ENCODE data around the gene BACH2. TPM values are rescaled to one million over a fixed set of nuclear protein-coding genes. Genes with fewer than 3 reads are reported as not detected.
"Not testable (repeated sequence)": the region's sequence is repeated elsewhere in the genome, so short reads cannot be mapped to it uniquely, and the experiment has no call there.

BACH2 gene
- total and polyA plus RNA-seq, 7 donors: 0.12 to 16.9 (median 5.9) TPM

DNA sequence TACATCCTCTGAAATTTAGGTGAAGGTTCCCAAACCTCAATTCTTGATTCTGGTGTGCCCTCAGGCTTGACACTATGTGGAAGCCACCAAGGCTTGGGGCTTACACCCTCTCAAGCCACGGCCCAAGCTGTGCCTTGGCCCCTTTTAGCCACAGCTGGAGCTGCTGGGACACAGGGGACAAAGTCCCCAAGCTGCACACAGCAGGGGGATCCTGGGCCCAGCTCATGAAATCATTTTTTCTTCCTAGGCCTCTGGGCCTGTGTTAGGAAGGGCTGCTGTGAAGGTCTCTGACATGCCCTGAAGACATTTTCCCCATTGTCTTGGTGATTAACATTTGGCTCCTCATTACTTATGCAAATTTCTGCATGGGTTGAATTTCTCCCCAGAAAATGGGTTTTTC lies 37.3 kb upstream of the BACH2 start:
- TF ChIP-seq, protein P1, sequence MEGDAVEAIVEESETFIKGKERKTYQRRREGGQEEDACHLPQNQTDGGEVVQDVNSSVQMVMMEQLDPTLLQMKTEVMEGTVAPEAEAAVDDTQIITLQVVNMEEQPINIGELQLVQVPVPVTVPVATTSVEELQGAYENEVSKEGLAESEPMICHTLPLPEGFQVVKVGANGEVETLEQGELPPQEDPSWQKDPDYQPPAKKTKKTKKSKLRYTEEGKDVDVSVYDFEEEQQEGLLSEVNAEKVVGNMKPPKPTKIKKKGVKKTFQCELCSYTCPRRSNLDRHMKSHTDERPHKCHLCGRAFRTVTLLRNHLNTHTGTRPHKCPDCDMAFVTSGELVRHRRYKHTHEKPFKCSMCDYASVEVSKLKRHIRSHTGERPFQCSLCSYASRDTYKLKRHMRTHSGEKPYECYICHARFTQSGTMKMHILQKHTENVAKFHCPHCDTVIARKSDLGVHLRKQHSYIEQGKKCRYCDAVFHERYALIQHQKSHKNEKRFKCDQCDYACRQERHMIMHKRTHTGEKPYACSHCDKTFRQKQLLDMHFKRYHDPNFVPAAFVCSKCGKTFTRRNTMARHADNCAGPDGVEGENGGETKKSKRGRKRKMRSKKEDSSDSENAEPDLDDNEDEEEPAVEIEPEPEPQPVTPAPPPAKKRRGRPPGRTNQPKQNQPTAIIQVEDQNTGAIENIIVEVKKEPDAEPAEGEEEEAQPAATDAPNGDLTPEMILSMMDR (IDR thresholded peaks at IDR 0.05): no peak
- Histone ChIP-seq H3K36me3 (ENCODE audit: insufficient read depth in 1 of 2, low read depth in 1 of 2) (no peaks in the 10 kb centered on the region), H3K27ac (no peak overlapping the region), H3K27me3 (ENCODE audit: insufficient read depth in 3 of 3, low read length in 2 of 3) (no peaks in the 10 kb centered on the region), H3K9me3 (no peaks in the 10 kb centered on the region), H3K4me3 (no peak overlapping the region), H3K4me1 (peaks cover 4% of the 10 kb centered on the region)
- intact Hi-C loops (cut with DNase I): no loop called here
- no peak for DNase-seq
- no peak for ATAC-seq
- 69 to 81% (median 77%) methylated on average over 1 of the region's 1 CpG for WGBS, 3 donors

DNA sequence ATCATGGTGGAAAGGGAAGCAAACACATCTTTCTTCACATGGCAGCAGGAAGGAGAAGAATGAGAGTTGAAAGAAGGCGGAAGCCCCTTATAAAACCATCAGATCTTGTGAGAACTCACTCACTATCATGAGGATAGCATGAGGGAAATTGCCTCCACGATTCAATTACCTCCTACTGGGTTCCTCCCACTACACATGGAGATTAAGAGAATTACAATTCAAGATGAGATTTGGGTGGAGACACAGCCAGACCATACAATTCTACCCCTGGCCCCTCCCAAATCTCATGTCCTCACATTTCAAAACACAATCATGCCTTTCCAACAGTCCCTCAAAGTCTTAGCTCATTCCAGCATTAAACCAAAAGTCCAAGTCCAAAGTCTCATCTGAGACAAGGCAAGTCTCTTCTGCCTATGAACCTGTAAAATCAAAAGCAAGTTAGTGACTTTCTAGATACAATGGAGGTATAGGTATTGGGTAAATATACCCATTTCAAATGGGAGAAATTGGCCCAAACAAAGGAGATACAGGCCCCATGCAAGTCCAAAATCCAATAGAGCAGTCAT lies 36.4 kb upstream of the BACH2 start:
- H3K36me3 ChIP-seq (ENCODE audit: insufficient read depth in 1 of 2, low read depth in 1 of 2); H3K27me3 ChIP-seq (ENCODE audit: insufficient read depth in 3 of 3, low read length in 2 of 3); H3K4me1 ChIP-seq; ATAC-seq; intact Hi-C loops (cut with DNase I); H3K9me3 ChIP-seq; H3K4me3 ChIP-seq; H3K27ac ChIP-seq; DNase-seq: not testable (repeated sequence)
- 80 to 91% (median 85%) methylated on average over 2 of the region's 2 CpGs for WGBS, 3 donors

DNA sequence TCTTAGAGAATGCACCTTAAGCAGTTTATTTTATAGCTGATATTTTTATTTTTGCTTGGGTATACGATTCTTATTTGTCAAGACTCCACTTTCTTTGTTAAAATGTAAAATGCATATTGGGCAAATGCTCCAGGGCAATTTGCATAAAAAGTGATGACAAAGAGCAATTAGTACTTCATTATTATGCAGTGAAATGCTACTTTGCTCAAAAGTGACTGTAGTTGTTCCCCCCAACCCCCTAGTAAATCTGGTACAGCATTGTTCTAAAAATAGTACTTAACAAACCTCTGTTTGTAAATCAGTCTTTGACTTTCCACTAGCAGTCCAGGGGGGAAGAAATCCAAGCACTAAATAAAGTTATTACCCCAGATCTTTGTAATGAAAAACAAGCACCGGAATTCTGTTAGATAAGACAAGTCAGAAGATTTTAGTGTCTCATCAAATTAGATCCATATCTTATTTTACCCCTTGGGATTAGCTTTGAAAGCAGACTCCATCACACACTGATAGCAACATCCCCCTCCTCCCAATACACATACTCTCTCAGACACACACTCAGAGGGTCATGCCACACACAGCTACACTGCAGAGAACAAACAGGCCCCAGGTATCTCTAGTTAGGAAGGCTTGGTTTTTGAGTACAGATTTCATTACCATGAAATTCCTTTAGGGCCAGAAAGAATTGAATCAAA lies 32.9 kb upstream of the BACH2 start:
- Histone ChIP-seq H3K27ac (no peak overlapping the region), H3K4me1 (peaks cover 4% of the 10 kb centered on the region), H3K4me3 (no peak overlapping the region), H3K9me3 (no peaks in the 10 kb centered on the region), H3K36me3 (ENCODE audit: insufficient read depth in 1 of 2, low read depth in 1 of 2) (no peaks in the 10 kb centered on the region), H3K27me3 (ENCODE audit: insufficient read depth in 3 of 3, low read length in 2 of 3) (no peaks in the 10 kb centered on the region)
- intact Hi-C loops (cut with DNase I): no loop called here
- DNase-seq: no peak
- no peak for ATAC-seq
- 59 to 61% (median 60%) methylated on average over 2 of the region's 2 CpGs for WGBS, 3 donors
- TF ChIP-seq, protein P1 (IDR thresholded peaks at IDR 0.05): no peak

DNA sequence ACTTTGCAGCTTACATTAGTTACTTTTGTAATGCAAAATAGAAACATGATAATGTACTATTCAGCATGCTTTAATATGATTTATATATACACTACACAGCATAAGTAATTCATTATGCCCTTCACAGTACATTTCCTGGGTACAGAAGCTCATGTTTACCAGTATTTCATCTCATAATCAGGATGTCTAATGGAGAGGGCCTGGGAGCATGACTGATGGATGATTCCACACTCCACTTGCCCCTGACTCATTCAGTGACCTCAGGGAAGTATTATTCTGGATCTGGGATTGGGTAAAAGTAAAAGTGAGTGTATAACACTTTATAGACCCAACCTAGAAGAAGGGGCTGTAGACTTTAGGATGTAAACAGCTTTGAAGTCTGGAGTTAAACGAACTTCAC lies 31.4 kb upstream of the BACH2 start:
- DNase-seq: no peak
- TF ChIP-seq, protein P1 (IDR thresholded peaks at IDR 0.05): no peak
- intact Hi-C loops (cut with DNase I): no loop called here
- Histone ChIP-seq H3K27ac (no peak overlapping the region), H3K36me3 (ENCODE audit: insufficient read depth in 1 of 2, low read depth in 1 of 2) (no peaks in the 10 kb centered on the region), H3K4me1 (peaks cover 4% of the 10 kb centered on the region), H3K27me3 (ENCODE audit: insufficient read depth in 3 of 3, low read length in 2 of 3) (no peaks in the 10 kb centered on the region), H3K9me3 (no peaks in the 10 kb centered on the region), H3K4me3 (no peak overlapping the region)
- ATAC-seq: no peak
- 75 to 83% (median 83%) methylated on average over 1 of the region's 1 CpG for WGBS, 3 donors

DNA sequence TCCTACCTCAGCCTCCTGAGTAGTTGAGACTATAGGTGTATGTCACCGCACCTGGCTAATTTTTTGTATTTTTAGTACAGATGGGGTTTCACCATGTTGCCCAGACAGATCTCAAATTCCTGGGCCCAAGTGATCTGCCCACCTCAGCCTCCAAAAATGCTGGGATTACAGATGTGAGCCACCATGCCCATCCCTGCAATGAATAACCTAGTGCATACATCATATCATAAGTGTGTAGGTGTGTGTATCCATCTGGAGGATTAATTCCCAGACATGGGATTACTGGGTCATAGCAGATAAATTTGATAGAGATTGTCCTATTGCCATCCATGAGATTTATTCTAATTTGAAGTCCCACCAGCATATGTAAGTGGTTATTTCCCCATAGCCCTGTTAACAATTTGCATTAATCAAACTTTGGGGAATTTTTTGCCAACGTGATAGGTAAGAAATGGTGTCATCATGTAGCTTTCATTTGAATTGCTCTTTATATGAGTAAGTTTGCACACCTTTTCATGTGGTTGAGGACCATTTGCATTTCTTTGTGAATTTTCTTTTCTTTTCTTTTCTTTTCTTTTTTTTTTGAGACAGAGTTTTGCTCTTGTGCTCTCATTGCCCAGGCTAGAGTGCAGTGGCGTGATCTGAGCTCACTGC lies 29.9 kb upstream of the BACH2 start:
- peaks cover 4% of the 10 kb centered on the region for H3K4me1 ChIP-seq

More for the DNA sequence above, 29.9 kb upstream of the BACH2 start:
- DNase-seq: no peak
- intact Hi-C loops (cut with DNase I): no loop called here
- WGBS, 3 donors: 87 to 96% (median 93%) methylated on average over 3 of the region's 3 CpGs
- Histone ChIP-seq H3K27me3 (ENCODE audit: insufficient read depth in 3 of 3, low read length in 2 of 3) (no peaks in the 10 kb centered on the region), H3K36me3 (ENCODE audit: insufficient read depth in 1 of 2, low read depth in 1 of 2) (no peaks in the 10 kb centered on the region), H3K27ac (no peak overlapping the region), H3K9me3 (no peaks in the 10 kb centered on the region), H3K4me3 (no peak overlapping the region)
- TF ChIP-seq, protein P1 (IDR thresholded peaks at IDR 0.05): no peak
- ATAC-seq: no peak
